Fibroblast of skin of left quadriceps (primary cell): ENCODE results near the gene LRRC26.

ENCODE experiments used
- DNase-seq, 2 experiments: peaks; one replicate each; pipeline ENCODE4 v3.0.0-alpha.2; 2013; ENCODE audit warnings: low read depth in 2 of 2

Gene LRRC26

DNA sequence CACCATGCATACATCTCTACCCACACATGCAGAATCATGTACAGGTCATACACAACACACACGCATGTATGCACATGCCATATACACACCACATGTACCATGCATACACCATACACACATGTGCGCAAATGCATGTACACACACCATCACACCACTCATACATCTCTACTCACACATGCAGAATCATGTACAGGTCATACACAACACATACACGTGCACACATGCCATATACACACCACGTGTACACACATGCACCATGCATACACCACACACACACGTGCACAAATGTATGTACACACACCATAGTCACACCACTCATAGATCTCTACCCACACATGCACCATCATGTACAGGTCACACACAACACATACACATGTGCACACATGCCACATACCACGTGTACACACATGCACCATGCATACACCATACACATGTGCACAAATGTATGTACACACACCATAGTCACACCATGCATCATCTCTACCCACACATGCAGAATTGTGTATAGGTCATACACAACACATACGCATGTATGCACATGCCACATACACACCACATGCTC, 16.9 kb downstream of the LRRC26 start:
- no peak for DNase-seq

DNA sequence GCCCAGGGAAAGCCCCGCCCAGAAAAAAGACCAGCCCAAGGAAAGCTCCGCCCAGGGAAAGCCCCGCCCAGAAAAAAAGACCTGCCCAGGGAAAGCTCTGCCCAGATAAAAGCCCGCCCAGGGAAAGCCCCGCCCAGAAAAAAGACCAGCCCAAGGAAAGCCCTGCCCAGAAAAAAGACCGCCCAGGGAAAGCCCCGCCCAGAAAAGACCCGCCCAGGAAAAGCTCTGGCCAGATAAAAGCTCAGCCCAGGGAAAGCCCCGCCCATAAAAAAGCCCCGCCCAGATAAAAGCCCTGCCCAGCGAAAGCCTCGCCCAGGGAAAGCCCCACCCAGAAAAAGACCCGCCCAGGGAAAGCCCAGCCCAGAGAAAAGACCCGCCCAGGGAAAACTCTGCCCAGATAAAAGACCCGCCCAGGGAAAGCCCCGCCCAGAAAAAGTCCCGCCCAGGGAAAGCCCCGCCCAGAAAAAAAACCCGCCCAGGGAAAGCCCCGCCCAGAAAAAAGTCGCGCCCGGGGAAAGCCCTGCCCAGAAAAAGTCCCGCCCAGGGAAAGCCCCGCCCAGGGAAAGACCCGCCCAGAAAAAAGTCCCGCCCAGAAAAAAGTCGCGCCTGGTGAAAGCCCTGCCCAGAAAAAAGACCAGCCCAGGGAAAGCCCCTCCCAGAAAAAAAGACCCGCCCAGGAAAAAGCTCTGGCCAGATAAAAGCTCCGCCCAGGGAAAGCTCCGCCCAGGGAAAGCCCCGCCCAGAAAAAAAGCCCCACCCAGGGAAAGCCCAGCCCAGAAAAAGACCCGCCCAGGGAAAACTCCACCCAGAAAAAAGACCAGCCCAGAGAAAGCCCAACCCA, 19.0 kb downstream of the LRRC26 start:
- DNase-seq = no peak

- DNase-seq = no peak
Measured at GRCh38 chr9:137149942-137150616, 19.8 kb downstream of the LRRC26 start.

GRCh38 chr9:137149363-137149762, 20.5 kb downstream of the LRRC26 start:
- no peak for DNase-seq

DNA sequence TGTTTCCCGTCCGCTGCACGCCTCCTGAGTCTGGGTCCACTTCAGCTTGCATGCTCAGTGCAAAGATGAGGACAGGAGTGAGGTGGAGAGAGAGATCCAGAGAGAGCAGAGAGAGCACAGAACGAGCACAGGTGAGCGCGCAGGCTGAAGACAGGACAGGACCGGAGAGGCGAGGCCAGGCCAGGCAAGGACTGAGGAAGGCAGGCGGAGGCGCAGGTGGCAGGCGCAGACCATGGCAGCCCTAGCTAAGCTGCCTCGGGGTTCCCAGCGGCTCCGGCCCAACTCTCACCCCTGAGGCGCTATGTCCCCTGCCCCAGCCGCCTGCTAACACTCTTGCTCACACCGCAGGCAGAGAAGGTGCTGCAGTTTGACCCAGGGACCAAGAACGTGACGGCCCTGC, 21.2 kb downstream of the LRRC26 start:
- DNase-seq = no peak

DNA sequence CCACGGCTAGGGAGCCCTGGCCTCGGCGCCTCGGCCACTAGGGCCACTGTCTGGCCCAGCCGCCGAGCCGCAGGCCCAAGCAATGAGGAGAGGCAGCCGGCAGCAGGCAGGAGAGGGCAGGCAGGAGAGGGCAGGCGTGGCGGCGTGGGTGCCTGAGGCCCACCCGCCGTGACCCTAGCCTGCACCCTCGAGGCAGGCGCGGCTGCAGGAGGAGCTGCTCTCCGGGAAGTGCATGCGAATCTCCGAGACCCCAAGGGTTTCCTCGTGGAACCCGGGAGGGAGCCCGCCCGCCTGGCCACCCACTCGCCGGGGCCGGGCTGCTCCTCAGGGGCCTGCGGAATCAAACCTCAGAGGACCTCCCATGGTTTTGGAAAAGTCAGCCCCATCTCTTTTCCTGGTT, 21.6 kb downstream of the LRRC26 start:
- DNase-seq = no peak

GRCh38 chr9:137147793-137148160, 22.1 kb downstream of the LRRC26 start:
- DNase-seq = no peak

- DNase-seq = no peak
Measured at GRCh38 chr9:137147091-137147792, 22.6 kb downstream of the LRRC26 start.

DNA sequence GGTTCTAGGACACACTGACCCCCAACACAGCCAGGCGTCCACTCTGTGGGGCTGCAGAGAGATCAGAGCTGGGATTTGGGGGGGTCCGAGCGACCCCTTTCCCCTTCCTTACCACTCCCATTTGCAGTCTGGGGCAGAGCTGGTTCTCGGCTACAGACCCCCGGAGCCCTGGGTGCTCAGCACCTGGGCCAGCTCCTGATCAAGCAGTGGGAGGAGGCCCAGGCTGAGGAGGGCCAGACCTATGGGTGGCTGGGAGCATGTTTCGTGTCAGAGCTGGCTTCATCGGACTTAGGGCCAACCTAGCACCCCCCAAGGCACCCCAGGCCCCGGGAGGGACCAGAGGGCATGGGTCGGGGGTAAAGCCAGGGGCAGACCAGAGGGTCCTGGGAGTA, 23.3 kb downstream of the LRRC26 start:
- DNase-seq = no peak

GRCh38 chr9:137145731-137146526, 23.9 kb downstream of the LRRC26 start:
- no peak for DNase-seq

DNA sequence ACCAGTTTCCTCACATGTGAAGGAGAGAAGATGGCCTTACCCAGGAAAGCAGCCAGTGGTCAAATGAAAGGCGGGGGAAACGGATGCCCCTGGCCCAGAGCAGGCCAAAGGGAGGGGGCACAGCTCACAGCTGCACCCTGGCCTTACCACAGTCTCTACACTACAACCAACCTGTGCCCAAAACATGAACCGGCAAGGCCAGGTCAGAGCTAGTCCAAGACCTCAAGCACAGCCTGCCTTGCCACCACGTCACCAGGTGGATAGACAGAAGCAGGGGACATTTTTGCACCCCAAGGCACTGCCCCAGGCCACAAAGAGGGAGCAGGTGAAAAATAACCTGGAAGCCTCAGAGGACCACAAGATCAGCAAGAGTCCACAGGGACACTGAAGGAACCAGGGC, 26.4 kb downstream of the LRRC26 start:
- DNase-seq = no peak

DNA sequence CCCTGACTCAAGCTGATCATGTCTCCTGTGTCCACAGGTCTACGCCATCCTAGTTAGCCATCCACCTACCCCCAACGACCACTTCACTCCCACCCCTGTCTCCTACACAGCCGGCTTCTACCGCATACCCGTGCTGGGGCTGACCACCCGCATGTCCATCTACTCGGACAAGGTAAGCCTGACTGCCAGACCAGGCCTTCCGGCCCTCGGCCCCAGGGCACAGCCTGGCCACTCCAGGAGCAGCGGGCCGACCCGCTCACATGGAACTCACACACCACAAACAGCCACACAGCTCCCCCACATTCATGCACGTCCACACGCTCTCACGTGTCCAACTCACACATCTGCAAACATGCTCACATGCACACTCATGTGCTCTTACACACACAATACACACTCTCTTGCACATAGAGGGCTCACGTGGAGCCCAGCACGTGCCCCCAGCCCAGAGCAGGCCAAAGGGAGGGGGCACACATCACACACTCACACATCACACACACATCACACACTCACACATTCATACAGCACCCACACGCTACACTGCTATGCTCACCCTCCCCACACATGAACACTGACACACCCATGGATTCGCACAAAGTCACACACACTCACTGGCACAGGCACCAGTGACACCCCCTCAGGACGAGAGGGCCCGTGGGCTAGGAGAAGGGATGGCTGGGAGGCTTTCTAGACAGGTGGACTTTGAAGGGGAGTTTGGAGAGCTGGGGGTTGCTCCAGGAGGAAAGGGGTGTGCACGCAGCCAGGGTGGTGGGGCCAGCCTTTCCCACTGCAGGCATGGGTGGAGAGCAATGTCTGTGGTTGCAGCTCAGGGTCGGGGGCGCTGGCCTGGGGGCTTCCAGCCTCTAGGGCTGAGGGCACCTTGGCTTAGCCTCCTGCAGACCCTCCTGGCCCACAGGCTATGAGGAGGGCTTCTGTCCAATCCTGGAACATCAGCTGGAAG, 27.6 kb downstream of the LRRC26 start:
- no peak for DNase-seq

- no peak for DNase-seq
Measured at GRCh38 chr9:137141050-137141810, 28.6 kb downstream of the LRRC26 start.

DNA sequence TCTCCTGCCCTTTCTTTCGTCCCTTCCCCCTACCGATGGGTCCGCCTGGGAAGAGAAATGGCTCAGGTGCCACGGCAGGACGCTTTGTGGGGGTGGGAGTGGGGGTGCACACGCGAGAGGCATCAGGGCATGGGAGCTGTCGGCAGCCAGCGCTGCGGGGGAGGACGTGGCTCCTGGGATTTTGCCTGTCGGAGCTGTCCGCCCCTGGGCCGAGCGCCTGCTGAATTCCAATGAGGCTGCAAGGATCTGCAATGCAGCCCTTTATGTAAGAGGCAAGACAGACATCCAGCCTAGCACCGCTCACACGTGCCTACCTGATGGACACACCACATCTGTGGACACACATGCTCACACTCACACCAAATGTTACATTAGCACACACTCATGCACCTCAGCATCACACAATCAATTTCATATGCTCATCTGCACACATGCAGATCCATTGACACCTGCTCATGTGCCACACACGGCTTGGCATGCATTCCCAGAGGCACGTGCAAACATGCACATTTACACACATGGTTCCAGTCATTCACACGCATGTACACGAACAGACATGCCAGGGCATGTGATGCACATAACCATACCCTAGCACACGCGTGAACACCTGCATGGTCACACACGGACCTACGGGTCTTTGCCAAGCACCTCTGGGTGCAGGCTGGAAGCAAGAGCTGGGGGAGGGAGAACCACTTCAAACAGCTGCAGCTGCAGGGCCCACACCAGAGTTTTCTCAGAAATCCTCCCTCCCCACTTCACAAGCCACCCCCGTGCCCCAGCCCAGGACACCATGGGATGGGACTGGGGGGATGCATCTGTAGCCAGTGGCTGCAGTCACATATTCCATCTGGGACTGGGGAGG, 29.5 kb downstream of the LRRC26 start:
- no peak for DNase-seq

DNA sequence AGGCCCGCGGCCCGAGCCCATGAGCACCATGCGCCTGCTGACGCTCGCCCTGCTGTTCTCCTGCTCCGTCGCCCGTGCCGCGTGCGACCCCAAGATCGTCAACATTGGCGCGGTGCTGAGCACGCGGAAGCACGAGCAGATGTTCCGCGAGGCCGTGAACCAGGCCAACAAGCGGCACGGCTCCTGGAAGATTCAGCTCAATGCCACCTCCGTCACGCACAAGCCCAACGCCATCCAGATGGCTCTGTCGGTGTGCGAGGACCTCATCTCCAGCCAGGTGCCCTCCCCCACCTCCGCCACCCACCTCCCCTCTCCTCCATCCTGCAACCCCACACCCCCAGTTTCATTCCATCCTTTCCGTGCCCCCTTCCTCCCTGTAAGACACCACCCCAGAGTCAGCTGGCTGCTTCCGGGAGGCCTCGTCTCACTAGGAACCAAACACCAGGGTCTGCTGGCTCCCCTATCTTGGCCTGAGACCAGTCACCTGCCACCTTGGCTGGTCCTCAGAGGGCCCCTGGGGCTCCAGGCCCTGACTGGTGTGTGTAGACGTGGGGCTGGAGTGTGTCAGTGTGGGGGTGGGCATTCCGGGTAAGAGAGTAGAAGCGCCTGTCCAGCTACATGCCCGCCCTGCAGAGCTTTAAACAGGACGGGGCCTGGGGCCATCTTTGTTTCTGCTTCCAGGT, 30.2 kb downstream of the LRRC26 start:
- DNase-seq = no peak

DNA sequence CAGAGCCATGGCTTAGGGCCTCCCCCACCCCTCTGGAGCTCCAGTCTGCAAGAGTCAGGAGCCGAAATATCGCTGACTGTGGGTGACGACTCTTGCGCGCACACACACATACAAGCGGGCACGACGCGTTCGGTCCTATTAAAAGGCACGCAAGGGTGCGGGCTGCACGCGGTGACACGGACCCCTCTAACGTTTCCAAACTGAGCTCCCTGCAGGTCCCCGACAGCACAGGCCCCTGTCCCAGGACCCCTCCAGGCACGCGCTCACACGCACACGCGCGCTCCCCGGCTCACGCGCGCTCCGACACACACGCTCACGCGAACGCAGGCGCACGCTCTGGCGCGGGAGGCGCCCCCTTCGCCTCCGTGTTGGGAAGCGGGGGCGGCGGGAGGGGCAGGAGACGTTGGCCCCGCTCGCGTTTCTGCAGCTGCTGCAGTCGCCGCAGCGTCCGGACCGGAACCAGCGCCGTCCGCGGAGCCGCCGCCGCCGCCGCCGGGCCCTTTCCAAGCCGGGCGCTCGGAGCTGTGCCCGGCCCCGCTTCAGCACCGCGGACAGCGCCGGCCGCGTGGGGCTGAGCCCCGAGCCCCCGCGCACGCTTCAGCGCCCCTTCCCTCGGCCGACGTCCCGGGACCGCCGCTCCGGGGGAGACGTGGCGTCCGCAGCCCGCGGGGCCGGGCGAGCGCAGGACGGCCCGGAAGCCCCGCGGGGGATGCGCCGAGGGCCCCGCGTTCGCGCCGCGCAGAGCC, 31.0 kb downstream of the LRRC26 start, which contains the start of gene GRIN1:
TSS of gene GRIN1 (plus strand) at position 433 of the 746 bp plus-strand sequence. CDS start 333 bp downstream, outside the sequence.
- DNase-seq = no peak

DNA sequence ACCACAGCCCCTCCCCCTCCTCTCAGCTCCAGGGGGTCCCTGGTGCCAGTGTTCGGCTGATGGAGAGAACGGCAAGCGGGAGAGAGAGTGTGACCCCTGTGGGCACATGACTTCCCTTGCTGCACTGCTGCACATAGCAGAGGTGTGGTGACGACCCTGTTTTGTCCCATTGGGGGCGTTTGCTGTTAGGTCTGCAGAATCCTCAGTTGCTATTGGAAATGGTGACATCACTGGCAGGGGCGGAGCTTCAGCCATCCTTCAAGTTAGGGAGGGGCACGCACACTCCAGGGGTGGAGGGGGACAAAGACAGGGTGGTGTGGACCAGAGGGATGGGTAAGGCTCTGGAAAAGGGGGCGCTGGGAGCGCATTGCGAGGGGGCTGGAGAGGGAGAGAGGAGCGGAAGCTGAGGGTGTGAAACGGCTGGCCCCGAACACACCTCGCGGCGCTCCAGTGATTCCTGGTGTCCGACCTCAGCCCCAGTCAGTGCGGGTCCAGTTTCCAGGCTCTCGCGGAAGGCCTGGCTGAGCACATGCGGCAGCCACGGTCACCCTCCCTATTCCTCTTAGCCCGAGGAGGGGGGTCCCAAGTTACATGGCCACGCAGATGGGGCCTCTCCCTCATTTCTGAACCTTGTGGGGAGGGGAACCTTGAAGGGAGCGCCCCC, 31.7 kb downstream of the LRRC26 start:
- DNase-seq = no peak
